COR-L47 (cell line): ENCODE results near the gene ITPRID1.
A peak's percentile ranks its signal among the peaks of the same experiment; 100 is the strongest.

Experiments used
- DNase-seq: peaks from one replicate; lab custom pipeline; 2025; lab: John Stamatoyannopoulos, UW

The ITPRID1 gene

DNA sequence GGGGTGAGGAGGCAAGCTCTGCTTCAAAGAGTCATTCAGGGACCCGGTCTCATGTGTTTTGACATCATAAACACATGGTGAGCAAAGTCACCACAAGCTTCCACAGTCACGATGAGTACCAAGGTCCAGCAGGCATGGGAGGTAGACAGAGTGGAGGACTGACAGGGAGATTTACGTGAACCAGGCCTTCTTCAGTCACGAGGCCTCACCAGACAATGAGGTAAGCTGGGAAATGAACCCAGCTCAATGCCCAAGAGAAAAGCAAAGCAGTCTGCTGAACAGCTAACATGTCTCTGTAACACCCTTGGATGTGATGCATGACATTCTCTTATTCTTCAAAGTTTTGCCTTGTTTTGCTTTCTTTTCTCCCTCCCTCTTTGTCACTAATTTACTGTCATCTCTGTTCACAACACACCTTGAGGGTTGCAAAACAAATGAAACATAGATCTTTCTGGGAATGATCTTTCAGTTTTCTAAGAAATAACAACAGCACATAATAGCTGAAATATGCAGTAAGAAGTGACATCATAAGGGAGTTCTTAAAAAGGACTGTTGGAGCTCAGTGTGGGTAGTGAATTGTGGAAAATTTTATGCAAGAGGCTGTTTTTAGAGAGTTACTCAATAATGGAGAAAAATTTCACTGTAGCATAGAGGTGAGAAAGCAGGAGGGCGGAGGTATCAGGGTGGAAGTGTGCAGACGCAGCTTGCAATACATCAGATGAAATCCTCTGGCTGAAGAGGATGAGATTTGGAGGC lies 182.1 kb downstream of the ITPRID1 start:
- DNase-seq = no peak

DNA sequence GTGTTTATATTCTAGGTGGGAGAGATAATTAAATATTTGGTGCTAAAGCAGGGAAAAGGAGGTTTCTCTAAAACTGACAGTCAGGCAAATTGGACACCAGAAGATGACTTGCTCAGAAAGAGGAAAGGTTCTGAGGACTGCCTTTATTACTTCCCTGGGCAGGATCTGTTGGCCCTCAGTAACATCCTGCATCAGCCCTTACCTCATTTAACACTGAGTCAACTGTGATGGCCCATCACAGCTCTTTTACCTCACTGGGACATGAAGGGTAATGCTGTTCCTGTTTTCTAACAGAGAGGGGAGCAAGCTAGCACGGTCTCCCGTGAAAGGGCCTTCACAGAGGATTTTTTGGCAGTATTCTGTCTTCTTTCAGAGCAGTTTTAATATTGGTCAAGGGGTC lies 185.2 kb downstream of the ITPRID1 start:
- no peak for DNase-seq

GRCh38 chr7:31702354-31702753 lies 188.5 kb downstream of the ITPRID1 start:
- no peak for DNase-seq

- DNase-seq = no peak
Observed at GRCh38 chr7:31705377-31705776, 191.5 kb downstream of the ITPRID1 start.

GRCh38 chr7:31707089-31707488 lies 193.2 kb downstream of the ITPRID1 start:
- DNase-seq = peak; percentile 47
